Gastroesophageal sphincter (tissue), 3 donors: Measurements from ENCODE around the gene IFNA10.
"Not testable (repeated sequence)": the region's sequence is repeated elsewhere in the genome, so short reads cannot be mapped to it uniquely, and the experiment has no call there.

Experiments used
- POLR2AphosphoS5 ChIP-seq: sonication (generic); formaldehyde crosslinking; IDR thresholded peaks from one replicate; pipeline ENCODE4 v1.6.1; 2017; ENCODE audit warnings: antibody characterized with exemption
- TF ChIP-seq, protein P1 (sequence below), 4 experiments: fragments of 200-600 bp in 2 of 4; fragments of 450-650 bp in 2 of 4; sonication (generic) in 1 of 4; IDR thresholded peaks; one replicate each; pipeline ENCODE4 v1.5.1; 2017 to 2019; ENCODE audit warnings: antibody characterized with exemption in 4 of 4, mild to moderate bottlenecking in 2 of 4, moderate library complexity in 2 of 4

DNA sequence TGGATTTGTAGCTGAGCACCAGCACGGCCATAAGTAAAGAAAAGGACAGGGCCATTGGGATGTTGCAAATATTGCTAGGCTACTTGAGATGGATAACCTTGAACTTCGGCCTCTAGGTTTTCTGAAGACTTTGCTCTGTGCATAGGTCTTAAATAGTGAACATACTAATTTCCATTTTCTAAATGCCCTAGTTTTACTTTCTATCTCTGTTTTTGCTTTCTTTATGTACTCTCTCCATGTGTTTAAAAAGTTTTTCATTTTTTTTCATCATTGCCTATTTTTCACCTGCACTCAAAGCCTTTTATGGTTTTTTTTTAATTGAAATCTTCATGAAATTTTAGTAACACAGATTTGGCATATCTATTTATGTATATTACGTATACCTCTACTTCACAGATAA is at the start of gene IFNA10:
- TF ChIP-seq, protein P1, sequence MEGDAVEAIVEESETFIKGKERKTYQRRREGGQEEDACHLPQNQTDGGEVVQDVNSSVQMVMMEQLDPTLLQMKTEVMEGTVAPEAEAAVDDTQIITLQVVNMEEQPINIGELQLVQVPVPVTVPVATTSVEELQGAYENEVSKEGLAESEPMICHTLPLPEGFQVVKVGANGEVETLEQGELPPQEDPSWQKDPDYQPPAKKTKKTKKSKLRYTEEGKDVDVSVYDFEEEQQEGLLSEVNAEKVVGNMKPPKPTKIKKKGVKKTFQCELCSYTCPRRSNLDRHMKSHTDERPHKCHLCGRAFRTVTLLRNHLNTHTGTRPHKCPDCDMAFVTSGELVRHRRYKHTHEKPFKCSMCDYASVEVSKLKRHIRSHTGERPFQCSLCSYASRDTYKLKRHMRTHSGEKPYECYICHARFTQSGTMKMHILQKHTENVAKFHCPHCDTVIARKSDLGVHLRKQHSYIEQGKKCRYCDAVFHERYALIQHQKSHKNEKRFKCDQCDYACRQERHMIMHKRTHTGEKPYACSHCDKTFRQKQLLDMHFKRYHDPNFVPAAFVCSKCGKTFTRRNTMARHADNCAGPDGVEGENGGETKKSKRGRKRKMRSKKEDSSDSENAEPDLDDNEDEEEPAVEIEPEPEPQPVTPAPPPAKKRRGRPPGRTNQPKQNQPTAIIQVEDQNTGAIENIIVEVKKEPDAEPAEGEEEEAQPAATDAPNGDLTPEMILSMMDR (IDR thresholded peaks at IDR 0.05), result not testable (repeated sequence)
- not testable (repeated sequence) for TF ChIP-seq POLR2AphosphoS5
